GM08714 (cell line): ENCODE data around the gene SPON1.

Experiments
- H3K4me3 ChIP-seq: fragments of 200-500 bp; sonication (Bioruptor generic); 2 replicates; pipeline ENCODE4 v1.5.1; 2014; ENCODE audit warnings: mild to moderate bottlenecking, low read length, inconsistent platforms
- ZNF274 ChIP-seq: IDR thresholded peaks from 2 replicates; pipeline ENCODE4 v1.6.1; 2012; ENCODE audit warnings: mild to moderate bottlenecking, low read depth, low read length

Gene SPON1

DNA sequence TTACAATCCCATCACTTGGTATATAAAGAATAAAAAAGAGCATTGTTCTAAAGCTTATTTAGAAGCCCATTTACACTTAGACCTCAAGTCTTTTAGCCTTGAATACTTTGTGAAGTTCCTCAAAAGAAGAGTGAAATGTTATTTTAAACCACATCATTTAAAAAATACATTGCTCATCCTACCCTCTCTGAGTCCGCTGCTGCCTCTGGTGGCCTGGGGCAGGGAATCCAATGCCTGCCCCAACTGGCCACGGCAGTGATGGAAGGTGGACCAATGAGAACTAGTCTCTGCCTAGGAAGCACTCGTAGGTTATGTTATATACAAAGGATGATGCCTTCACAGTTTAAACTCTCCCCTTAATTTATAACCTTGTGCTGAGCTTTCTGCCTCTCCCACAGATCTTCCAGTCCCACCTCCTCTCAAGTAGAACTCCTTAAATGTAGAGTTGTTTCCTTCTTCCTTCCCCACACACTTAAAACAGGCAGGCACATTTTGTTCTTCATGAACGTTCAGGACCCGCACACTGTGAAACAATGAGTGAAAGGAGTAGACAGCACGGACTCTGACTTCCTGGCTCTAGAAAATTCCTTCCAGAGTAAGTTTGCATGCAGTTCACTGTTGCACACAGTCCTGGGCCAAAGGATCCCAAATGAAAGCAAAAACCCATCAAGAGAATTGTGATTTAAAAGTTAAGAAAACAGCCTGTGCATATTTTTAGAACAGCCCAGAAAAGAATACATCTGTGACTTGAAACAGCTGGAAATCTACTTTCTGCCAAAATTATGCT lies 228.7 kb downstream of the SPON1 start:
- no peak overlapping the region for H3K4me3 ChIP-seq
- TF ChIP-seq ZNF274 = no peak

GRCh38 chr11:14193644-14194043 lies 231.1 kb downstream of the SPON1 start:
- no peak overlapping the region for H3K4me3 ChIP-seq
- no peak for TF ChIP-seq ZNF274

DNA sequence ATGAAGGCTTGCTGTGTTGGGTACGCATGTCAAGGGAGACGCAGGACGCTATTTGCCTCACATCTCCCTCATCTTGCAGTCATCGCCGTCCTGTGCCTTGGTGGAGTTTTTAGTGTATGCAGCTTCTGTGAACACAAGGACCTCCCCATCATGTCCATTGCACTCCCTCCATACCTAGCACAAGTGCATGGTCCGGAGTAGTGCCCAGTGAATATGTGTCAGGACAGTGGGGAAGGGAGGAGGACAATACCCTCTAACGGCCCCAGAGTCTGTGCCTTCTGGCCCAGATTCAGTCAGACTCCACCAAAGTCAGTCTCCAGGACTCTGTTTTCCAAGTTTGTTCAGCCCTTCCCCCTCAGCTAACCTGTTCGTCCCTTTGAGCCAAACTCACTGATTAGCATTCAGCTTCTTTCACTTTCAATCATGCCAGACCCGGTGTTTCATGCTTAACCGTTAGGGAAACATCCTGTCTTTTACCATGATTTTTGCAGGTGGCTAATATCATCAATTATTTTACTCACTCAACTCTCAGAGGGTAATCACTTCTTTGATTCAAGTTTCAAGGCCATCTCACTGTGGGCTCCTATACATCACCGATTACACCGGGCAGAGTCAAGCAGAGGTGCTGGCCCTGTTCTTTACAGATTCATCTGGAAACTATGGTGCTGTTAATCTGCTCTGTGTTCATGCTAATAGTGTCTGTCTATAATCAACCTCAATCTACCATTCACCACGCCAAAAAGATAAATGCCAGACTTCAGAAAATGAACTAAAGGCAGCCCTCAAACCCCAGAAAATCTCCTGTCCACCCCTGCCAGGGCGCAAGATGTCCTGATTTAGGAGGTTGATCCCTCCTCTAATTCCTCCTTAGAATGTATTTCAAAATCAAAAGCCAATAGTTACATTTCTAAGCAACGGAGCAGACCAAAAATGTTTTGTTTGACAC lies 240.0 kb downstream of the SPON1 start:
- H3K4me3 ChIP-seq = no peak overlapping the region
- no peak for TF ChIP-seq ZNF274

DNA sequence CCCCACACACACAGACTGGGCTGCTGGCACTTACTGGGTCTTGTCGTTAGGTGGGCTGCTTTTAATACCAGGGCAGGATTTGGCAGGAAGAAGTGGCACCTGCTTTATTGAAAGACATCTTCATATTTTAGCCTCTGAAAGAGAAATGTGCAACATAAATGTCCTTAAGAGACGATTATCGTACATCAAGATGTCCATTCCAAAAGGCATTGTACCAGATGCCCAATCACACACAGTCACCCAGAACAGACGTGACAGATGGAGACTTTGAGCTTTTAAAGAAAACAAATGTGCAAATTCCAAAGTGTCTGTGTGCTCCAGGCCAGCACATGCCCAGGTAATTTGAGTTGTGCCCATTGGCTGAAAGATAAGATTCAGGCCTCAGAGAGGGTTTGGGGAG lies 240.8 kb downstream of the SPON1 start:
- no peak for TF ChIP-seq ZNF274
- H3K4me3 ChIP-seq = no peak overlapping the region

- no peak for TF ChIP-seq ZNF274
- H3K4me3 ChIP-seq = no peak overlapping the region
These were observed 250.5 kb downstream of the SPON1 start for GRCh38 chr11:14212986-14213385.

- H3K4me3 ChIP-seq = no peak overlapping the region
- no peak for TF ChIP-seq ZNF274
These were observed 256.2 kb downstream of the SPON1 start for GRCh38 chr11:14218728-14219127.

- TF ChIP-seq ZNF274 = no peak
- no peak overlapping the region for H3K4me3 ChIP-seq
These were observed 261.2 kb downstream of the SPON1 start for GRCh38 chr11:14223636-14224288.

GRCh38 chr11:14224395-14224794 lies 261.9 kb downstream of the SPON1 start:
- no peak for TF ChIP-seq ZNF274
- H3K4me3 ChIP-seq = no peak overlapping the region

DNA sequence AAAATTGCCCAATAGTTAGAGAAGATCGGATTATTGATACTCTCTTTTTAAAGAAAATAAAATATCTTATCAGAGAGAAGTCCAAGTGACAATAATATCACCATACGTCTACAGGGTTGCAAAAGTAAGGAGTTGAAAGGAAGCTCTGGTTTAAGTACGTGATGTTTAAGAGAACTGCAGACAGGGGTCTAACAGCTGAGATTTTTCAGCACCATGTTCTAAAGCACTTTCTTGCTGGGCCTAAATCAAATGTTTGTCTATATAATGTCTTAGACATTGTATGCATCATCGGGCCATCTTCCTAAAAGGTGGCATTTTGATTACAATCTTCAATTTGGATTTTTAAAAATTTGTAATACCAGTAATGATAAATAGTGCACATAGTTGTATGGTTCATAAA lies 263.1 kb downstream of the SPON1 start:
- TF ChIP-seq ZNF274 = no peak
- no peak overlapping the region for H3K4me3 ChIP-seq

- H3K4me3 ChIP-seq = no peak overlapping the region
- no peak for TF ChIP-seq ZNF274
These were observed 265.8 kb downstream of the SPON1 start for GRCh38 chr11:14228356-14228755.

DNA sequence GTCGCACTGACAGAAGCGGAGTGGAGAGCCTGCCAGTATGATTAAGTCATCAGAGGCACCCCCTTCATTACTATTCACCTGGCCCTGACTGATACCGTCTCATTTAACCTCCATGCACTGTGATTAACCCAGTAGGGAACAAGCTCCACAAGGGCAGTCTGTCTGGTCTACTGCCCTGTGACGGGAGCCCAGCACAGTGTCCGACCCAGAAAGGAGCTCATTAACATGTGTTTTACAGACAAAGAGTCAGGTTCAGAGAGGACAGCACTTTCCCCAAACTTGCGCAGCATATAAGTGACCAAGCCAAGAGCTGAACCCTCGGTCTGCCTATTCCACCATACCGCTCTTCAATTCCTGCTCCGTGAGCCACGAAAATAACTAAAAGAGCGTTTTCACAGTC lies 266.9 kb downstream of the SPON1 start:
- TF ChIP-seq ZNF274 = no peak
- no peak overlapping the region for H3K4me3 ChIP-seq

- TF ChIP-seq ZNF274 = no peak
- no peak overlapping the region for H3K4me3 ChIP-seq
These were observed 267.9 kb downstream of the SPON1 start for GRCh38 chr11:14230407-14230806.

- no peak for TF ChIP-seq ZNF274
- no peak overlapping the region for H3K4me3 ChIP-seq
These were observed 270.1 kb downstream of the SPON1 start for GRCh38 chr11:14232652-14233051.

DNA sequence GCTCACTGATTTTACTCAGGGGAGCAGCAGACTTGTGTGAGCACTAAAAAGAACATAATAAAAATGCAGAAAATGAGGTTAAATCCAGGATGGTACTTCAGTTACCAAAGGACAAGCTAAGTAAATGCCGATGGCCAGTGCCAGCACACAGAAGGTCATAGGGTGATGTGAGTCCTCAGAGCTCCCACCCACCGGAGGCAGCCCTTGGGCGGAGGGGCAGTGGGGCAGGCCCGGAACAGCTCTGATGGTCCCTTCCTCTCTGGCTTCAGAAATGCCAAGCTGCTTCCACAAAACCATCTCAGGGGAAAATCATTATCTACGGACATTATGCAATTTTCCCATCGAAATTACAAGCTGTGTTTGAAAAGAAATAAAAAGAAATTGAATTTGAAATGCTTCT lies 271.9 kb downstream of the SPON1 start:
- TF ChIP-seq ZNF274 = no peak
- no peak overlapping the region for H3K4me3 ChIP-seq
